SK-N-SH (cell line): Measurements from ENCODE around the gene TMEM255B. TPM values are rescaled to one million over a fixed set of nuclear protein-coding genes. Genes with fewer than 3 reads are reported as not detected.

Source experiments
- CTCF ChIA-PET: fragments of 300-600, 350-600 bp; formaldehyde crosslinking; extraction: SDS; loops from one replicate; lab custom pipeline; 2021; lab: Yijun Ruan, JAX
- POLR2A ChIA-PET: fragments of 350-600 bp; sonication (Branson Sonifier 250); formaldehyde crosslinking; extraction: SDS; loops from one replicate; lab custom pipeline; 2020; ENCODE audit warnings: antibody characterized with exemption, inconsistent platforms; lab: Yijun Ruan, JAX
- DNase-seq: peaks from one replicate; pipeline ENCODE4 v3.0.0; 2012
- H2AFZ ChIP-seq: fragments of 200-600 bp; sonication (generic); 2 replicates; pipeline ENCODE4 v1.8.1; 2016; ENCODE audit warnings: antibody characterized with exemption, mild to moderate bottlenecking, low read depth
- H3F3A ChIP-seq: fragments of 200-600 bp; sonication (generic); replicated peaks from 2 replicates; pipeline ENCODE3; 2016; ENCODE audit warnings: antibody characterized with exemption, mild to moderate bottlenecking; ENCODE audit not compliant: insufficient read depth
- H3K27ac ChIP-seq, 2 experiments: fragments of 200-500 bp in 1 of 2; fragments of 200-600 bp in 1 of 2; sonication (Bioruptor generic) in 1 of 2; sonication (generic), shearing (Covaris generic) in 1 of 2; 2 replicates each; pipeline versions ENCODE4 v1.5.1 to v1.6.1; 2014 to 2016; ENCODE audit warnings: low read depth in 2 of 2, inconsistent platforms in 1 of 2, low read length in 1 of 2, mild to moderate bottlenecking in 1 of 2, mixed read lengths in 1 of 2
- H3K27me3 ChIP-seq: fragments of 200-600 bp; sonication (generic), shearing (Covaris generic); 2 replicates; pipeline ENCODE4 v1.6.1; 2016; ENCODE audit warnings: mixed run types; ENCODE audit not compliant: insufficient read depth
- H3K36me3 ChIP-seq, 2 experiments: fragments of 200-500 bp in 1 of 2; fragments of 200-600 bp in 1 of 2; sonication (Bioruptor generic) in 1 of 2; sonication (generic) in 1 of 2; replicated peaks in 1 of 2; 2 replicates each; pipeline versions ENCODE3 to v1.5.1; 2014 to 2016; ENCODE audit warnings: low read length in 1 of 2, mild to moderate bottlenecking in 1 of 2; ENCODE audit not compliant: insufficient read depth in 2 of 2, control insufficient read depth in 1 of 2
- H3K4me1 ChIP-seq, 2 experiments: fragments of 200-500 bp in 1 of 2; fragments of 200-600 bp in 1 of 2; sonication (Bioruptor generic) in 1 of 2; sonication (generic), shearing (Covaris generic) in 1 of 2; 2 replicates each; pipeline versions ENCODE4 v1.5.1 to v1.6.1; 2014 to 2016; ENCODE audit warnings: low read depth in 1 of 2, low read length in 1 of 2, mixed run types in 1 of 2; ENCODE audit not compliant: insufficient read depth in 2 of 2, control insufficient read depth in 1 of 2
- H3K4me2 ChIP-seq: fragments of 200-600 bp; sonication (generic), shearing (Covaris generic); 2 replicates; pipeline ENCODE4 v1.6.1; 2017; ENCODE audit warnings: mixed run types
- H3K4me3 ChIP-seq, 2 experiments: fragments of 200-500 bp in 1 of 2; fragments of 200-600 bp in 1 of 2; sonication (Bioruptor generic) in 1 of 2; sonication (generic), shearing (Covaris generic) in 1 of 2; 2 replicates each; pipeline versions ENCODE4 v1.5.1 to v1.8.1; 2014 to 2016; ENCODE audit warnings: low read depth in 2 of 2, inconsistent platforms in 1 of 2, low read length in 1 of 2, mild to moderate bottlenecking in 1 of 2, mixed read lengths in 1 of 2, moderate library complexity in 1 of 2
- H3K79me2 ChIP-seq: fragments of 200-600 bp; sonication (generic); 2 replicates; pipeline ENCODE4 v1.8.1; 2017; ENCODE audit warnings: mild to moderate bottlenecking; ENCODE audit not compliant: insufficient read depth
- H3K9ac ChIP-seq: fragments of 200-600 bp; sonication (generic); 2 replicates; pipeline ENCODE4 v1.6.1; 2017; ENCODE audit warnings: mixed run types
- H3K9me2 ChIP-seq: fragments of 200-600 bp; sonication (generic); 2 replicates; pipeline ENCODE4 v1.6.1; 2017; ENCODE audit warnings: mixed run types
- H3K9me3 ChIP-seq: fragments of 200-600 bp; sonication (generic); 2 replicates; pipeline ENCODE4 v1.6.1; 2017; ENCODE audit warnings: mixed run types, mild to moderate bottlenecking, moderate library complexity
- H4K20me1 ChIP-seq: fragments of 200-600 bp; sonication (generic); 2 replicates; pipeline ENCODE4 v1.6.1; 2017; ENCODE audit warnings: mild to moderate bottlenecking, mixed run types; ENCODE audit not compliant: insufficient read depth
- CHD2 ChIP-seq: fragments of 150-350 bp; IDR thresholded peaks from 2 replicates; pipeline ENCODE4 v1.6.1; 2018; ENCODE audit warnings: low read length; ENCODE audit not compliant: partially characterized antibody
- ELF1 ChIP-seq: IDR thresholded peaks from 2 replicates; pipeline ENCODE4 v1.4.0; 2012
- EP300 ChIP-seq, 2 experiments: IDR thresholded peaks; 2 replicates each; pipeline versions ENCODE4 v1.4.0 to v1.6.1; 2012; ENCODE audit warnings: borderline replicate concordance in 1 of 2, low read depth in 1 of 2, low read length in 1 of 2
- FOSL2 ChIP-seq: IDR thresholded peaks from 2 replicates; pipeline ENCODE4 v1.4.0; 2012; ENCODE audit warnings: low read depth, mild to moderate bottlenecking, moderate library complexity, borderline replicate concordance
- FOXJ3 ChIP-seq: sonication (generic); formaldehyde crosslinking; IDR thresholded peaks from 2 replicates; pipeline ENCODE4 v1.5.1; 2020; ENCODE audit warnings: mild to moderate bottlenecking, missing genetic modification reagents
- FOXM1 ChIP-seq: IDR thresholded peaks from 2 replicates; pipeline ENCODE4 v1.4.0; 2012; ENCODE audit warnings: low read depth, mild to moderate bottlenecking
- GATA2 ChIP-seq: sonication (generic); formaldehyde crosslinking; IDR thresholded peaks from 2 replicates; pipeline ENCODE4 v1.5.0; 2020; ENCODE audit warnings: mild to moderate bottlenecking, missing genetic modification reagents
- MXI1 ChIP-seq: IDR thresholded peaks from 2 replicates; pipeline ENCODE4 v1.6.1; 2012; ENCODE audit warnings: mild to moderate bottlenecking, low read depth, low read length, improper control_type of control experiment
- NFIC ChIP-seq: IDR thresholded peaks from 2 replicates; pipeline ENCODE4 v1.4.0; 2012; ENCODE audit warnings: borderline replicate concordance
- POLR2AphosphoS5 ChIP-seq: IDR thresholded peaks from 2 replicates; pipeline ENCODE4 v1.6.1; 2012; ENCODE audit warnings: low read depth, low read length
- RAD21 ChIP-seq: IDR thresholded peaks from 2 replicates; pipeline ENCODE4 v1.6.1; 2012; ENCODE audit warnings: mild to moderate bottlenecking, low read length
- RCOR1 ChIP-seq: fragments of 150-350 bp; IDR thresholded peaks from 2 replicates; pipeline ENCODE4 v1.6.1; 2017; ENCODE audit warnings: antibody characterized with exemption, low read length
- SIN3A ChIP-seq: IDR thresholded peaks from 2 replicates; pipeline ENCODE4 v1.6.1; 2012; ENCODE audit warnings: low read depth, mild to moderate bottlenecking, low read length, moderate library complexity, borderline replicate concordance
- WGBS: methylation state at CpG from one replicate; pipeline ENCODE4 v1.1.6; 2017; ENCODE audit warnings: low lambda C conversion rate; 5-methylcytosine and 5-hydroxymethylcytosine counted together
- polyA plus RNA-seq, 3 experiments: library from polyadenylated mRNA; depleted of rRNA; stranded (reverse); fragments of >200 nt; gene quantifications; 2 replicates each; pipeline ENCODE4 v1.2.3, GENCODE V29; 2012
- TF ChIP-seq, protein P1 (sequence below): fragments of 200-600 bp; sonication (generic); IDR thresholded peaks from 2 replicates; pipeline ENCODE4 v1.6.1; 2017; ENCODE audit warnings: antibody characterized with exemption, mild to moderate bottlenecking, moderate library complexity
- TF ChIP-seq, protein P2 (sequence below): IDR thresholded peaks from 2 replicates; pipeline ENCODE4 v1.4.0; 2012; ENCODE audit warnings: low read depth, borderline replicate concordance
- TF ChIP-seq, protein P3 (sequence below): fragments of 150-350 bp; IDR thresholded peaks from 2 replicates; pipeline ENCODE4 v1.6.1; 2016; ENCODE audit warnings: mild to moderate bottlenecking, low read depth, low read length
- TF ChIP-seq, protein P4 (sequence below): IDR thresholded peaks from 2 replicates; pipeline ENCODE4; 2012

Gene TMEM255B
- polyA plus RNA-seq, 1 of the 3 experiments (the other 2 are of a cell fraction), result 14.8 TPM

DNA sequence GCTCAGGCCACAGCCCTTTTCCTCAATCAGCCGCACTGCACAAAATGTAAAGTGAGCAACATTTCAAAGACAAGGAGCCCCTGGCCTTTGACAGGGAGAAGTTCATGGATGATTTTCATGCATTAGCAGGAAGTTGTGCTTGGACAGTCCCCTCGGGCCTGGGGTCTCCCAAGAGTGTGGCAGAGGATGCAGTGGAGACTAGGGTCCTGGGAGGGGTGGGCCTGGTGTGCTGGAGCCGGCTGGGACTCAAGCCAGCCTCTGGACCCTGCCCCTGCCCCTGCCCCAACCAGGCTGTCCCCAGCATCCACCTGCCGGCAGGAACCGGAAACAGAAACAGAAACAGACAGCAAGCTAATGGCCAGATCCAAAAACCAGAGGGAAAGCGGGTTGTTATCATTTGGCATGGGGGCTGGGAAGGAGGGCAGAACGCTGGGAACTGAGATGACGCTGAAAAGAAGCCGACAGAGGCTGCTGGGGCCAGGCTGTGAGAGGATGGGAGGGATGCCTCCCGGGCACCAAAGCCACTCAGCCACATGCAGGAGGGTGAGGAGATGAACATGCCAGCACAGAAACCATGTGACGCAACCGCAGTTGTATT, 102.5 kb downstream of the TMEM255B start:
- peaks cover 95% of the 10 kb centered on the region for H3K79me2 ChIP-seq
- peaks cover 38% of the 10 kb centered on the region for H3F3A ChIP-seq
- H3K27me3 ChIP-seq, result no peaks in the 10 kb centered on the region
- no peaks in the 10 kb centered on the region for H3K9me3 ChIP-seq
- ChIA-PET CTCF (interaction anchor here (0.7 to 3.2 kb wide), 4 partner anchors 22 to 137 kb away, joined by 3 to 15 read pairs (median 4); no protein-coding TSS in a partner anchor), POLR2A (interaction anchor here (0.6 kb wide), 1 partner anchor 243 kb away, joined by 3 read pairs; no protein-coding TSS in a partner anchor)
- no peaks in the 10 kb centered on the region for H3K9me2 ChIP-seq
- peaks cover 0 to 7% of the 10 kb centered on the region in 2 experiments for H3K36me3 ChIP-seq
- peak overlapping the region in 1 of 2 experiments; percentile 69; a peak in 2 of 4 replicates for H3K27ac ChIP-seq
- no peak overlapping the region for H2AFZ ChIP-seq
- peak; percentile 87 for TF ChIP-seq RCOR1
- TF ChIP-seq POLR2AphosphoS5, result no peak
- peak; percentile 64; the same call in 1 of the 2 replicates for TF ChIP-seq MXI1
- peak; percentile 84 for TF ChIP-seq CHD2
- TF ChIP-seq FOSL2, result no peak
- no peak for TF ChIP-seq SIN3A
- peak; percentile 3; the same call in 1 of the 2 replicates for TF ChIP-seq RAD21
- peak; percentile 65; the same call in 1 of the 2 replicates for TF ChIP-seq FOXJ3 (CRISPR knock-in tag)
- TF ChIP-seq NFIC, result no peak
- TF ChIP-seq, protein P1, sequence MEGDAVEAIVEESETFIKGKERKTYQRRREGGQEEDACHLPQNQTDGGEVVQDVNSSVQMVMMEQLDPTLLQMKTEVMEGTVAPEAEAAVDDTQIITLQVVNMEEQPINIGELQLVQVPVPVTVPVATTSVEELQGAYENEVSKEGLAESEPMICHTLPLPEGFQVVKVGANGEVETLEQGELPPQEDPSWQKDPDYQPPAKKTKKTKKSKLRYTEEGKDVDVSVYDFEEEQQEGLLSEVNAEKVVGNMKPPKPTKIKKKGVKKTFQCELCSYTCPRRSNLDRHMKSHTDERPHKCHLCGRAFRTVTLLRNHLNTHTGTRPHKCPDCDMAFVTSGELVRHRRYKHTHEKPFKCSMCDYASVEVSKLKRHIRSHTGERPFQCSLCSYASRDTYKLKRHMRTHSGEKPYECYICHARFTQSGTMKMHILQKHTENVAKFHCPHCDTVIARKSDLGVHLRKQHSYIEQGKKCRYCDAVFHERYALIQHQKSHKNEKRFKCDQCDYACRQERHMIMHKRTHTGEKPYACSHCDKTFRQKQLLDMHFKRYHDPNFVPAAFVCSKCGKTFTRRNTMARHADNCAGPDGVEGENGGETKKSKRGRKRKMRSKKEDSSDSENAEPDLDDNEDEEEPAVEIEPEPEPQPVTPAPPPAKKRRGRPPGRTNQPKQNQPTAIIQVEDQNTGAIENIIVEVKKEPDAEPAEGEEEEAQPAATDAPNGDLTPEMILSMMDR, result no peak
- TF ChIP-seq, protein P2, sequence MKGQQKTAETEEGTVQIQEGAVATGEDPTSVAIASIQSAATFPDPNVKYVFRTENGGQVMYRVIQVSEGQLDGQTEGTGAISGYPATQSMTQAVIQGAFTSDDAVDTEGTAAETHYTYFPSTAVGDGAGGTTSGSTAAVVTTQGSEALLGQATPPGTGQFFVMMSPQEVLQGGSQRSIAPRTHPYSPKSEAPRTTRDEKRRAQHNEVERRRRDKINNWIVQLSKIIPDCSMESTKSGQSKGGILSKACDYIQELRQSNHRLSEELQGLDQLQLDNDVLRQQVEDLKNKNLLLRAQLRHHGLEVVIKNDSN, result no peak
- no peak for TF ChIP-seq ELF1
- peak; percentile 50 for TF ChIP-seq GATA2 (CRISPR knock-in tag)
- peak in 1 of 2 experiments; percentile 60; a peak in 1 of 4 replicates for TF ChIP-seq EP300 (IDR thresholded peaks at IDR 0.05; ENCODE audit: borderline replicate concordance in 1 of 2, low read depth in 1 of 2, low read length in 1 of 2)
- TF ChIP-seq, protein P3, sequence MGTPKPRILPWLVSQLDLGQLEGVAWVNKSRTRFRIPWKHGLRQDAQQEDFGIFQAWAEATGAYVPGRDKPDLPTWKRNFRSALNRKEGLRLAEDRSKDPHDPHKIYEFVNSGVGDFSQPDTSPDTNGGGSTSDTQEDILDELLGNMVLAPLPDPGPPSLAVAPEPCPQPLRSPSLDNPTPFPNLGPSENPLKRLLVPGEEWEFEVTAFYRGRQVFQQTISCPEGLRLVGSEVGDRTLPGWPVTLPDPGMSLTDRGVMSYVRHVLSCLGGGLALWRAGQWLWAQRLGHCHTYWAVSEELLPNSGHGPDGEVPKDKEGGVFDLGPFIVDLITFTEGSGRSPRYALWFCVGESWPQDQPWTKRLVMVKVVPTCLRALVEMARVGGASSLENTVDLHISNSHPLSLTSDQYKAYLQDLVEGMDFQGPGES, result no peak
- TF ChIP-seq, protein P4, sequence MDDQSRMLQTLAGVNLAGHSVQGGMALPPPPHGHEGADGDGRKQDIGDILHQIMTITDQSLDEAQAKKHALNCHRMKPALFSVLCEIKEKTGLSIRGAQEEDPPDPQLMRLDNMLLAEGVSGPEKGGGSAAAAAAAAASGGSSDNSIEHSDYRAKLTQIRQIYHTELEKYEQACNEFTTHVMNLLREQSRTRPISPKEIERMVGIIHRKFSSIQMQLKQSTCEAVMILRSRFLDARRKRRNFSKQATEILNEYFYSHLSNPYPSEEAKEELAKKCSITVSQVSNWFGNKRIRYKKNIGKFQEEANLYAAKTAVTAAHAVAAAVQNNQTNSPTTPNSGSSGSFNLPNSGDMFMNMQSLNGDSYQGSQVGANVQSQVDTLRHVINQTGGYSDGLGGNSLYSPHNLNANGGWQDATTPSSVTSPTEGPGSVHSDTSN, result no peak
- TF ChIP-seq FOXM1, result no peak
- peak; percentile 91 for DNase-seq
- peaks cover 45% of the 10 kb centered on the region for H4K20me1 ChIP-seq
- H3K4me2 ChIP-seq, result peak overlapping the region; percentile 93; the same call in 1 of the 2 replicates
- H3K4me1 ChIP-seq, result peaks cover 2 to 33% of the 10 kb centered on the region in 2 experiments; a peak in 1 of 4 replicates
- H3K4me3 ChIP-seq, result peak overlapping the region in 1 of 2 experiments; percentile 7; a peak in 1 of 4 replicates
- 73% methylated on average over 12 of the region's 12 CpGs for WGBS
- no peak overlapping the region for H3K9ac ChIP-seq
